OCI-LY3 (cell line): ENCODE data around the gene PCMTD2.
A peak's percentile ranks its signal among the peaks of the same experiment; 100 is the strongest.

Experiments
- H2AFZ ChIP-seq: fragments of 200-600, 300-600 bp; shearing (Covaris generic); 2 replicates; pipeline ENCODE4 v1.6.0; 2014; ENCODE audit warnings: antibody characterized with exemption, low read depth, low read length
- H3K27ac ChIP-seq: fragments of 200-600, 300-600 bp; sonication (generic); 2 replicates; pipeline ENCODE4 v1.5.1; 2014; ENCODE audit warnings: mild to moderate bottlenecking, low read length, moderate library complexity, mixed read lengths
- H3K27me3 ChIP-seq: fragments of 200-600, 300-600 bp; sonication (generic); 2 replicates; pipeline ENCODE4 v1.6.1; 2014; ENCODE audit warnings: low read depth, low read length, mixed read lengths
- H3K36me3 ChIP-seq: fragments of 200-600, 300-600 bp; sonication (generic); replicated peaks from 2 replicates; pipeline ENCODE3; 2014; ENCODE audit warnings: low read depth, low read length, mixed read lengths
- H3K4me1 ChIP-seq: fragments of 300-600, 200-600 bp; sonication (generic); 2 replicates; pipeline ENCODE4 v1.6.1; 2014; ENCODE audit warnings: low read length, mixed read lengths
- H3K4me2 ChIP-seq: fragments of 200-600, 300-600 bp; sonication (generic); 2 replicates; pipeline ENCODE4 v1.6.1; 2014; ENCODE audit warnings: low read length, mixed read lengths
- H3K4me3 ChIP-seq: fragments of 300-600, 200-600 bp; sonication (generic); 2 replicates; pipeline ENCODE4 v1.5.1; 2014; ENCODE audit warnings: antibody characterized with exemption, mild to moderate bottlenecking, low read length, moderate library complexity
- H3K79me2 ChIP-seq: fragments of 300-600, 200-600 bp; shearing (Covaris generic); 2 replicates; pipeline ENCODE4 v1.6.1; 2014; ENCODE audit warnings: mild to moderate bottlenecking, low read length, mixed read lengths
- H3K9ac ChIP-seq: fragments of 300-600, 200-600 bp; shearing (Covaris generic); 2 replicates; pipeline ENCODE4 v1.6.0; 2014; ENCODE audit warnings: mild to moderate bottlenecking, low read length, moderate library complexity
- H3K9me3 ChIP-seq: fragments of 200-600, 300-600 bp; shearing (Covaris generic); 2 replicates; pipeline ENCODE4 v1.6.1; 2014; ENCODE audit warnings: low read length, mixed read lengths; ENCODE audit not compliant: insufficient read depth
- H4K20me1 ChIP-seq: fragments of 200-600, 300-600 bp; sonication (generic); 2 replicates; pipeline ENCODE4 v1.6.1; 2016; ENCODE audit warnings: low read length, mixed read lengths; ENCODE audit not compliant: insufficient read depth
- EZH2phosphoT487 ChIP-seq: fragments of 200-600 bp; shearing (Covaris generic); IDR thresholded peaks from 2 replicates; pipeline ENCODE4 v1.6.1; 2018; ENCODE audit warnings: antibody characterized with exemption, mixed run types, low read depth
- TF ChIP-seq, protein P1 (sequence below): fragments of 200-600, 300-600 bp; sonication (generic); IDR thresholded peaks from 2 replicates; pipeline ENCODE4 v1.5.1; 2014; ENCODE audit warnings: antibody characterized with exemption, low read length, low read depth

PCMTD2 gene

DNA sequence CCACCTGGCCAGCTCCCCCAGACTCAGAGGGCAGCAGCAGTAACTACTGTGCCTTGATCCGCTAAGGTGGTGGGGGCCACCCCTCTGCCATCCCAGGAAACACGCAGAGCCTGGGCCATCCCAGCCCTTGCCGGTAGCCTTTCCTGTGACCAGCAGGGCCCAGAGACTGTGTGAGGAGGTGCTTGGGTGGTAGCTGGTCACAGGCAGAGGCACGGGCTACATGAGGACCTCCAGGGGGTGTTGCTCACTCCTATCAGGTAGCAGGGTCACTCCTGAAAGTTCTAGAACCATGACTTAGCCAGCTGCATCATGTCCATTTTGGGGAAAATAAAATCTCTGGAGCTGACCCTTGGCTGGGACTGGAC is 22.8 kb downstream of the PCMTD2 start:
- H3K27ac ChIP-seq: no peak overlapping the region
- no peak overlapping the region for H3K4me2 ChIP-seq
- no peaks in the 10 kb centered on the region for H4K20me1 ChIP-seq
- no peak overlapping the region for H2AFZ ChIP-seq
- no peaks in the 10 kb centered on the region for H3K9me3 ChIP-seq
- H3K4me3 ChIP-seq: no peak overlapping the region
- no peaks in the 10 kb centered on the region for H3K27me3 ChIP-seq
- H3K9ac ChIP-seq: no peak overlapping the region
- no peaks in the 10 kb centered on the region for H3K79me2 ChIP-seq
- TF ChIP-seq EZH2phosphoT487: no peak
- TF ChIP-seq, protein P1, sequence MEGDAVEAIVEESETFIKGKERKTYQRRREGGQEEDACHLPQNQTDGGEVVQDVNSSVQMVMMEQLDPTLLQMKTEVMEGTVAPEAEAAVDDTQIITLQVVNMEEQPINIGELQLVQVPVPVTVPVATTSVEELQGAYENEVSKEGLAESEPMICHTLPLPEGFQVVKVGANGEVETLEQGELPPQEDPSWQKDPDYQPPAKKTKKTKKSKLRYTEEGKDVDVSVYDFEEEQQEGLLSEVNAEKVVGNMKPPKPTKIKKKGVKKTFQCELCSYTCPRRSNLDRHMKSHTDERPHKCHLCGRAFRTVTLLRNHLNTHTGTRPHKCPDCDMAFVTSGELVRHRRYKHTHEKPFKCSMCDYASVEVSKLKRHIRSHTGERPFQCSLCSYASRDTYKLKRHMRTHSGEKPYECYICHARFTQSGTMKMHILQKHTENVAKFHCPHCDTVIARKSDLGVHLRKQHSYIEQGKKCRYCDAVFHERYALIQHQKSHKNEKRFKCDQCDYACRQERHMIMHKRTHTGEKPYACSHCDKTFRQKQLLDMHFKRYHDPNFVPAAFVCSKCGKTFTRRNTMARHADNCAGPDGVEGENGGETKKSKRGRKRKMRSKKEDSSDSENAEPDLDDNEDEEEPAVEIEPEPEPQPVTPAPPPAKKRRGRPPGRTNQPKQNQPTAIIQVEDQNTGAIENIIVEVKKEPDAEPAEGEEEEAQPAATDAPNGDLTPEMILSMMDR: peak; percentile 17; the same call in 1 of the 2 replicates
- no peaks in the 10 kb centered on the region for H3K4me1 ChIP-seq
- H3K36me3 ChIP-seq: no peaks in the 10 kb centered on the region

DNA sequence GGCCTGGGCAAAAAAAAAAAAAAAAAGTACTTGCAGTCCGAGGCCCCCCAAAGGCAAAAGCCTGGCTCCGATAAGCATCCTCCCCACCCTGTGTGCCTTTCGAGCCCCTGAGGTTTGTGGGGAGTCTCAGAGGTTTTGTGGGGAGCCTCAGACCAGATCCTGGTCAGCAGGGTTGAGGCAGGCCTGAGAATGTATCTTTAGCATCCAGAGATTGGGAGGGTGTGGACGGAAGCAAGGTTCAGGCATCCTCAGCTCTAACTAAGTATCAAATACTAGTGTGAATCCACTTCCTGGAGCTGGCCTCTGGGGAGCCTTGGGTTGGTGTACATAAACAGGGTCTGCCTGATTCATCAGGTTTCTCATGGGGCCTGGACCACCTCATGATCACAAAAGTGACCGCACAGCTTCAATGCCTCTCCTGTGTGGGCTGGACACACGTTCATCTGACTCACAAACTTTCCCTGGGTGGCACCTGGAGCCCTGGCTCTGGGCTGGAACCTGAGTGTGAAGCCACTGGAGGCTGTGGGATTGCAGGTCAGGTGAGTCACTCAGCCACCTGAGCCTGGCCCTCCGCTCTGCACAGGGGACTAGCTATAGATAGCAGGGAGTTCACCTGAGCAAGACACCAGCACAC is 24.4 kb downstream of the PCMTD2 start:
- H3K4me1 ChIP-seq: no peaks in the 10 kb centered on the region
- H3K4me2 ChIP-seq: no peak overlapping the region
- TF ChIP-seq EZH2phosphoT487: no peak
- TF ChIP-seq, protein P1: no peak
- H3K27me3 ChIP-seq: 0 out of 2 replicates have a peak, but pooled peaks cover 4% of the 10 kb centered on the region
- H3K4me3 ChIP-seq: no peak overlapping the region
- H3K79me2 ChIP-seq: no peaks in the 10 kb centered on the region
- H3K9me3 ChIP-seq: no peaks in the 10 kb centered on the region
- H3K27ac ChIP-seq: no peak overlapping the region
- no peak overlapping the region for H2AFZ ChIP-seq
- no peak overlapping the region for H3K9ac ChIP-seq
- no peaks in the 10 kb centered on the region for H4K20me1 ChIP-seq
- H3K36me3 ChIP-seq: no peaks in the 10 kb centered on the region

DNA sequence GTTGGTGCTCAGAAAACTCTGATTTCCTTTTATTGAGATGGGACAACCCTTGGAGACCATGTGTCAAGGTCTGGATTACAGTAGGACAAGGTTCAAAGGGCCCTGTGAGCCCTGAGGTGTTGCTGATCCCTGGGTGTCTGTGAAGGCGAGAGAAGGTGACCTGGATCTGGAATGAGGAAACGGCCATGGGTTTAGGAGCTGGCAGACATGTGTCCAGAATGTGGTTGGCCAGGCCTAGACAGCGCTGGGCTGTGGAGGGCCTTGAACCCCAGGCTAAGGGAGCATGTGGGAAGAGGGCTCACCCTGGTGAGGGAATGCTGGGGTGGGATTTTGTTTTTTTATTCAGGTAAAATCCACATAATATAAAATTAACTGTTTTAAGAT is 24.9 kb downstream of the PCMTD2 start:
- no peaks in the 10 kb centered on the region for H3K36me3 ChIP-seq
- no peaks in the 10 kb centered on the region for H3K9me3 ChIP-seq
- no peaks in the 10 kb centered on the region for H3K4me1 ChIP-seq
- no peak overlapping the region for H3K27ac ChIP-seq
- H3K4me2 ChIP-seq: no peak overlapping the region
- H3K79me2 ChIP-seq: no peaks in the 10 kb centered on the region
- H4K20me1 ChIP-seq: no peaks in the 10 kb centered on the region
- H2AFZ ChIP-seq: no peak overlapping the region
- H3K4me3 ChIP-seq: no peak overlapping the region
- TF ChIP-seq, protein P1: no peak
- TF ChIP-seq EZH2phosphoT487: no peak
- H3K9ac ChIP-seq: no peak overlapping the region
- H3K27me3 ChIP-seq: 0 out of 2 replicates have a peak, but pooled peaks cover 4% of the 10 kb centered on the region

DNA sequence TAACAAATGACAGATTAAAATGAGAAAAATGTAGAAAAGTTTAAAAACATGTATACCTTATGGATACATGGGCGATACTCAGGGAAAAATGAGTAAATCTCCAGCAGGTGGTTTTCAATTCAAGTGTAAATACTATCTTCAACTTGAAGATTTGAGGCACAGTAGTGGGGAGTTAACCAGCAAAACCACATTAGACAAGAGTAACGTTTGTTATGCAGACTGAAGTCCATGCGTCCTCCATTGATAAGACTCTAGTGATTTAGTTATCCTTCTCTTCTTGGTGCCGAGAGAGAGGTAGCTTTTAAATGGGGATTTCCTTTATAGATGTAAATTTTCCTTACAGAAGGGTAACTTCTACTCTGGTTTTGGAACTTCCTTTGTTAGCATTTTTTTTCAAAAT is 28.1 kb downstream of the PCMTD2 start:
- Histone ChIP-seq H3K36me3 (no peaks in the 10 kb centered on the region), H3K79me2 (no peaks in the 10 kb centered on the region), H3K4me3 (no peak overlapping the region), H2AFZ (no peak overlapping the region), H3K4me1 (no peaks in the 10 kb centered on the region), H4K20me1 (no peaks in the 10 kb centered on the region), H3K27ac (no peak overlapping the region), H3K4me2 (no peak overlapping the region), H3K9me3 (no peaks in the 10 kb centered on the region), H3K9ac (no peak overlapping the region), H3K27me3 (0 out of 2 replicates have a peak, but pooled peaks cover 4% of the 10 kb centered on the region)
- TF ChIP-seq EZH2phosphoT487: no peak
- TF ChIP-seq, protein P1: no peak
